Neural cell (in vitro differentiated cells): ENCODE measurements around the gene C10orf90. TPM values are rescaled to one million over a fixed set of nuclear protein-coding genes. Genes with fewer than 3 reads are reported as not detected.

Source experiments
- H2AFZ ChIP-seq: fragments of 200-600, 300-800 bp; sonication (generic), shearing (Covaris generic); 2 replicates; pipeline ENCODE4 v1.6.0; 2014; ENCODE audit warnings: low read depth, mild to moderate bottlenecking, antibody characterized with exemption, low read length, moderate library complexity
- H3F3A ChIP-seq: fragments of 200-600 bp; shearing (Covaris generic); 2 replicates; pipeline ENCODE4 v1.6.1; 2016; ENCODE audit warnings: mild to moderate bottlenecking, moderate library complexity, mixed read lengths, antibody characterized with exemption, low read length; ENCODE audit not compliant: insufficient read depth, poor library complexity, severe bottlenecking
- H3K27ac ChIP-seq: fragments of 200-600, 300-800 bp; sonication (generic), shearing (Covaris generic); 2 replicates; pipeline ENCODE4 v1.5.1; 2014; ENCODE audit warnings: mild to moderate bottlenecking, low read length, moderate library complexity
- H3K27me3 ChIP-seq: fragments of 300-800, 200-600 bp; sonication (generic), shearing (Covaris generic); 2 replicates; pipeline ENCODE4 v1.6.0; 2014; ENCODE audit warnings: mild to moderate bottlenecking, low read depth, low read length, moderate library complexity; ENCODE audit not compliant: insufficient read depth
- H3K36me3 ChIP-seq: fragments of 300-800, 200-600 bp; sonication (generic), shearing (Covaris generic); 2 replicates; pipeline ENCODE4 v1.5.1; 2014; ENCODE audit warnings: mild to moderate bottlenecking, antibody characterized with exemption, low read length, moderate library complexity; ENCODE audit not compliant: insufficient read depth
- H3K4me2 ChIP-seq: fragments of 300-800, 200-600 bp; sonication (generic), shearing (Covaris generic); 2 replicates; pipeline ENCODE4 v1.6.0; 2014; ENCODE audit warnings: mild to moderate bottlenecking, low read length
- H3K4me3 ChIP-seq: fragments of 300-800, 200-600 bp; sonication (generic), shearing (Covaris generic); 2 replicates; pipeline ENCODE4 v1.5.1; 2014; ENCODE audit warnings: mild to moderate bottlenecking, low read length, moderate library complexity
- H3K79me2 ChIP-seq: fragments of 200-600 bp; shearing (Covaris generic); replicated peaks from 2 replicates; pipeline ENCODE4 v1.6.0; 2014; ENCODE audit warnings: mild to moderate bottlenecking, low read length, moderate library complexity; ENCODE audit not compliant: insufficient read depth
- H3K9ac ChIP-seq: fragments of 300-800, 200-600 bp; sonication (generic), shearing (Covaris generic); 2 replicates; pipeline ENCODE4 v1.6.1; 2016; ENCODE audit warnings: mild to moderate bottlenecking, low read length, mixed read lengths
- H3K9me2 ChIP-seq: fragments of 200-600 bp; shearing (Covaris generic); 2 replicates; pipeline ENCODE4 v1.6.1; 2016; ENCODE audit warnings: mild to moderate bottlenecking, low read length, mixed read lengths; ENCODE audit not compliant: insufficient read depth
- H3K9me3 ChIP-seq: fragments of 200-600, 300-800 bp; sonication (generic), shearing (Covaris generic); 2 replicates; pipeline ENCODE4 v1.6.1; 2016; ENCODE audit warnings: mild to moderate bottlenecking, mixed run types, low read length, moderate library complexity, mixed read lengths
- H4K20me1 ChIP-seq: fragments of 200-600 bp; shearing (Covaris generic); 2 replicates; pipeline ENCODE4 v1.6.1; 2016; ENCODE audit warnings: mild to moderate bottlenecking, mixed run types; ENCODE audit not compliant: insufficient read depth
- EP300 ChIP-seq: fragments of 450-650 bp; conservative IDR thresholded peaks from 2 replicates; pipeline ENCODE4 v1.6.1; 2014; ENCODE audit warnings: antibody characterized with exemption, mild to moderate bottlenecking, moderate library complexity; ENCODE audit not compliant: poor library complexity, severe bottlenecking
- EZH2 ChIP-seq: fragments of 200-600, 300-800 bp; shearing (Covaris generic), sonication (generic); IDR thresholded peaks from 2 replicates; pipeline ENCODE4 v1.6.1; 2014; ENCODE audit warnings: antibody characterized with exemption, low read length, borderline replicate concordance, mild to moderate bottlenecking; ENCODE audit not compliant: insufficient read depth, poor library complexity, severe bottlenecking
- MXI1 ChIP-seq: fragments of 450-650 bp; conservative IDR thresholded peaks from 2 replicates; pipeline ENCODE4 v1.6.1; 2014; ENCODE audit warnings: antibody characterized with exemption, mild to moderate bottlenecking; ENCODE audit not compliant: poor library complexity, severe bottlenecking
- POLR2AphosphoS5 ChIP-seq: IDR thresholded peaks from 2 replicates; pipeline ENCODE4 v1.6.1; 2012
- RAD21 ChIP-seq: fragments of 450-650 bp; conservative IDR thresholded peaks from 2 replicates; pipeline ENCODE4 v1.6.1; 2014; ENCODE audit warnings: antibody characterized with exemption, mild to moderate bottlenecking, moderate library complexity
- SMC3 ChIP-seq: fragments of 450-650 bp; conservative IDR thresholded peaks from 2 replicates; pipeline ENCODE4 v1.6.1; 2014; ENCODE audit warnings: antibody characterized with exemption, mild to moderate bottlenecking, moderate library complexity; ENCODE audit not compliant: poor library complexity
- TAF1 ChIP-seq: IDR thresholded peaks from 2 replicates; pipeline ENCODE4 v1.6.1; 2012; ENCODE audit warnings: low read depth
- polyA plus RNA-seq: library from polyadenylated mRNA; depleted of rRNA; stranded (reverse); fragments of >200 nt; gene quantifications from 2 replicates; pipeline ENCODE4 v1.2.3, GENCODE V29; 2014
- TF ChIP-seq, protein P1 (sequence below): fragments of 450-650 bp; IDR thresholded peaks from 2 replicates; pipeline ENCODE4 v1.5.1; 2014; ENCODE audit warnings: antibody characterized with exemption, mild to moderate bottlenecking, moderate library complexity; ENCODE audit not compliant: poor library complexity, severe bottlenecking
- TF ChIP-seq, protein P2 (sequence below): IDR thresholded peaks from 2 replicates; pipeline ENCODE4 v1.6.1; 2012; ENCODE audit warnings: borderline replicate concordance

C10orf90 gene
- polyA plus RNA-seq, 1 donor from 2014 or later: not detected

DNA sequence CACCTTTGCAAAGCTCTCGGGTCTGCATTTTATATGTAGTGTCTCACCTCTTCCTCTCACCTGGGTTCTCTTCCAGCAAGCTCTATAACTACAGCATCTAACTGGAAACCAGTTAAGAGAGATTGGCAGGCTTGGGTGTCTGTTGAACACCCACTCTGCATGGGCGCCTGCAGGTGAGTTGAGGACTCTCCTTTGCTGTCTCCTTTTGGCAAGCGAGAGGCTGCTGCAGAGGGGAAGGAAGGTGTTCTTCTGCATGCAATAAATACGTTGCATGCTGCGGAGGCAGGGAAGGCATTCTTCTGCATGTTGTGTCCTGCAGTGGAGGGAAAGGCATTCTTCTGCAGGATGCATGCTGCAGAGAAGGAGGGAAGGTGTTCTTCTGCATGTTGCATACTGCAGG lies 200.8 kb downstream of the C10orf90 start:
- Histone ChIP-seq H4K20me1 (no peaks in the 10 kb centered on the region), H3K9me2 (no peaks in the 10 kb centered on the region), H3K79me2 (no peaks in the 10 kb centered on the region), H3K9ac (no peak overlapping the region), H3K27ac (no peak overlapping the region), H3K4me3 (no peak overlapping the region), H3F3A (no peaks in the 10 kb centered on the region), H3K36me3 (no peaks in the 10 kb centered on the region), H2AFZ (no peak overlapping the region), H3K27me3 (no peaks in the 10 kb centered on the region), H3K9me3 (no peaks in the 10 kb centered on the region), H3K4me2 (no peak overlapping the region)
- no peak for TF ChIP-seq MXI1
- no peak for TF ChIP-seq POLR2AphosphoS5
- TF ChIP-seq TAF1: no peak
- TF ChIP-seq SMC3: no peak
- TF ChIP-seq, protein P1, sequence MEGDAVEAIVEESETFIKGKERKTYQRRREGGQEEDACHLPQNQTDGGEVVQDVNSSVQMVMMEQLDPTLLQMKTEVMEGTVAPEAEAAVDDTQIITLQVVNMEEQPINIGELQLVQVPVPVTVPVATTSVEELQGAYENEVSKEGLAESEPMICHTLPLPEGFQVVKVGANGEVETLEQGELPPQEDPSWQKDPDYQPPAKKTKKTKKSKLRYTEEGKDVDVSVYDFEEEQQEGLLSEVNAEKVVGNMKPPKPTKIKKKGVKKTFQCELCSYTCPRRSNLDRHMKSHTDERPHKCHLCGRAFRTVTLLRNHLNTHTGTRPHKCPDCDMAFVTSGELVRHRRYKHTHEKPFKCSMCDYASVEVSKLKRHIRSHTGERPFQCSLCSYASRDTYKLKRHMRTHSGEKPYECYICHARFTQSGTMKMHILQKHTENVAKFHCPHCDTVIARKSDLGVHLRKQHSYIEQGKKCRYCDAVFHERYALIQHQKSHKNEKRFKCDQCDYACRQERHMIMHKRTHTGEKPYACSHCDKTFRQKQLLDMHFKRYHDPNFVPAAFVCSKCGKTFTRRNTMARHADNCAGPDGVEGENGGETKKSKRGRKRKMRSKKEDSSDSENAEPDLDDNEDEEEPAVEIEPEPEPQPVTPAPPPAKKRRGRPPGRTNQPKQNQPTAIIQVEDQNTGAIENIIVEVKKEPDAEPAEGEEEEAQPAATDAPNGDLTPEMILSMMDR: no peak
- no peak for TF ChIP-seq EZH2
- no peak for TF ChIP-seq EP300
- TF ChIP-seq RAD21: no peak
- TF ChIP-seq, protein P2, sequence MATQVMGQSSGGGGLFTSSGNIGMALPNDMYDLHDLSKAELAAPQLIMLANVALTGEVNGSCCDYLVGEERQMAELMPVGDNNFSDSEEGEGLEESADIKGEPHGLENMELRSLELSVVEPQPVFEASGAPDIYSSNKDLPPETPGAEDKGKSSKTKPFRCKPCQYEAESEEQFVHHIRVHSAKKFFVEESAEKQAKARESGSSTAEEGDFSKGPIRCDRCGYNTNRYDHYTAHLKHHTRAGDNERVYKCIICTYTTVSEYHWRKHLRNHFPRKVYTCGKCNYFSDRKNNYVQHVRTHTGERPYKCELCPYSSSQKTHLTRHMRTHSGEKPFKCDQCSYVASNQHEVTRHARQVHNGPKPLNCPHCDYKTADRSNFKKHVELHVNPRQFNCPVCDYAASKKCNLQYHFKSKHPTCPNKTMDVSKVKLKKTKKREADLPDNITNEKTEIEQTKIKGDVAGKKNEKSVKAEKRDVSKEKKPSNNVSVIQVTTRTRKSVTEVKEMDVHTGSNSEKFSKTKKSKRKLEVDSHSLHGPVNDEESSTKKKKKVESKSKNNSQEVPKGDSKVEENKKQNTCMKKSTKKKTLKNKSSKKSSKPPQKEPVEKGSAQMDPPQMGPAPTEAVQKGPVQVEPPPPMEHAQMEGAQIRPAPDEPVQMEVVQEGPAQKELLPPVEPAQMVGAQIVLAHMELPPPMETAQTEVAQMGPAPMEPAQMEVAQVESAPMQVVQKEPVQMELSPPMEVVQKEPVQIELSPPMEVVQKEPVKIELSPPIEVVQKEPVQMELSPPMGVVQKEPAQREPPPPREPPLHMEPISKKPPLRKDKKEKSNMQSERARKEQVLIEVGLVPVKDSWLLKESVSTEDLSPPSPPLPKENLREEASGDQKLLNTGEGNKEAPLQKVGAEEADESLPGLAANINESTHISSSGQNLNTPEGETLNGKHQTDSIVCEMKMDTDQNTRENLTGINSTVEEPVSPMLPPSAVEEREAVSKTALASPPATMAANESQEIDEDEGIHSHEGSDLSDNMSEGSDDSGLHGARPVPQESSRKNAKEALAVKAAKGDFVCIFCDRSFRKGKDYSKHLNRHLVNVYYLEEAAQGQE: no peak

DNA sequence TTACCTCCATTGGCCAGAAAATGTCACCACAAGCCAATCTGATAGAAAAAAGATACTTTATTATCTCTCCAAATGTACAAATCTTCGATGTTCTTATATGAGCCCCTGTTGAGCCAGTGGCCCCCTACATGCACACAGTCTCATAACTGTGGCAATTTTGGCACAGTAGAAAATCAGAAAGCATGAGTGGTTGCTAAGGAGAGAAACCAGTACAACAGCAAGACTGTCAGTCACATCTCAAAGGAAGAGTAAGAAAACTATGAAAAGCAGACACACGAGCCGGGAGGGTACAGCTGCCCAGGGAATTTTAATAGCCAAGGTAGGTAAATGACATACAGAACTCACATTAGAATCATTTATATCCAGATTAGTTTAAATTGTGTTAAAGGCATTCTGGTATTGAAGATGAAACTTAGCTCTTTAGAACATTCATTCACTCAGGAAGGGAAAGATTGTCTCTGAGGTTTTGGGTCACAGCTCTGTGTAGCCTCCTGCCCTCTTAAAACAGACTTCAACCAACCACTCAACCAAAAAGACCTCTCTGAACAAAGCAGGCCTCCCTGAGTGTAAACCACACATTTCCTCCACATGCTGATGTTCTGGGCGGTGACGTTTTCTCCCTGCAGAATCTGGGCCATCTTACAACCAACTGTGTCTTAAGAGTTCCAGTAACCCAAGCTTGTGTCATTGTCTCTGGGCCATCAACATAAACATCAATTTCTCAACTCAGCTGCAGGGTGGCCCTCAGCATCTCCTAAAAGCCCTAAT lies 201.4 kb downstream of the C10orf90 start:
- Histone ChIP-seq H3K27ac (no peak overlapping the region), H3K9me3 (no peaks in the 10 kb centered on the region), H3K79me2 (no peaks in the 10 kb centered on the region), H3F3A (no peaks in the 10 kb centered on the region), H2AFZ (no peak overlapping the region), H4K20me1 (no peaks in the 10 kb centered on the region), H3K4me2 (no peak overlapping the region), H3K9ac (no peak overlapping the region), H3K4me3 (no peak overlapping the region), H3K27me3 (no peaks in the 10 kb centered on the region), H3K9me2 (no peaks in the 10 kb centered on the region), H3K36me3 (no peaks in the 10 kb centered on the region)
- no peak for TF ChIP-seq EP300
- no peak for TF ChIP-seq MXI1
- TF ChIP-seq, protein P1: no peak
- no peak for TF ChIP-seq SMC3
- no peak for TF ChIP-seq TAF1
- no peak for TF ChIP-seq RAD21
- no peak for TF ChIP-seq EZH2
- TF ChIP-seq, protein P2: no peak
